C4-2B (cell line): ENCODE results near the gene ERICH2.

ENCODE experiments used
- CTCF ChIP-seq: fragments of 450-650 bp; conservative IDR thresholded peaks from 2 replicates; pipeline ENCODE4 v1.5.1; 2017; ENCODE audit warnings: mild to moderate bottlenecking
- ZFX ChIP-seq: fragments of 450-650 bp; IDR thresholded peaks from 2 replicates; pipeline ENCODE4 v1.6.1; 2017

- TF ChIP-seq CTCF (no peak), ZFX (no peak)
Observed at GRCh38 chr2:170722301-170722700, 47.9 kb upstream of the ERICH2 start.
